IPS-18a (cell line): ENCODE results near the gene MED13L.
"Not testable (repeated sequence)": the region's sequence is repeated elsewhere in the genome, so short reads cannot be mapped to it uniquely, and the experiment has no call there.

ENCODE experiments used
- H3K27ac ChIP-seq: one replicate; pipeline ENCODE4 v1.5.1; 2013; ENCODE audit warnings: low read length
- H3K27me3 ChIP-seq: one replicate; pipeline ENCODE4 v1.6.1; 2013; ENCODE audit warnings: mild to moderate bottlenecking, low read length; ENCODE audit not compliant: control insufficient read depth, insufficient read depth
- H3K36me3 ChIP-seq: one replicate; pipeline ENCODE4 v1.6.1; 2013; ENCODE audit warnings: low read depth, low read length; ENCODE audit not compliant: control insufficient read depth
- H3K4me1 ChIP-seq: one replicate; pipeline ENCODE4 v1.6.1; 2013; ENCODE audit warnings: low read depth, low read length; ENCODE audit not compliant: control insufficient read depth
- H3K4me3 ChIP-seq: one replicate; pipeline ENCODE4 v1.5.1; 2013; ENCODE audit warnings: low read length
- H3K9ac ChIP-seq: one replicate; pipeline ENCODE4 v1.6.1; 2013; ENCODE audit warnings: mild to moderate bottlenecking, low read length, moderate library complexity
- H3K9me3 ChIP-seq: one replicate; pipeline ENCODE4 v1.6.1; 2013; ENCODE audit warnings: low read depth, low read length; ENCODE audit not compliant: control insufficient read depth

The MED13L gene

GRCh38 chr12:115983226-115983798, 294.2 kb downstream of the MED13L start:
- peaks cover 18% of the 10 kb centered on the region for H3K36me3 ChIP-seq
- no peaks in the 10 kb centered on the region for H3K27me3 ChIP-seq
- H3K9ac ChIP-seq = no peak overlapping the region
- no peak overlapping the region for H3K4me3 ChIP-seq
- peaks cover 20% of the 10 kb centered on the region for H3K4me1 ChIP-seq
- no peak overlapping the region for H3K27ac ChIP-seq
- H3K9me3 ChIP-seq = no peaks in the 10 kb centered on the region

- no peaks in the 10 kb centered on the region for H3K27me3 ChIP-seq
- no peak overlapping the region for H3K4me3 ChIP-seq
- no peak overlapping the region for H3K27ac ChIP-seq
- H3K36me3 ChIP-seq = peaks cover 12% of the 10 kb centered on the region
- no peak overlapping the region for H3K9ac ChIP-seq
- no peaks in the 10 kb centered on the region for H3K9me3 ChIP-seq
- peaks cover 12% of the 10 kb centered on the region for H3K4me1 ChIP-seq
Observed at GRCh38 chr12:115980339-115980738, 297.2 kb downstream of the MED13L start.

DNA sequence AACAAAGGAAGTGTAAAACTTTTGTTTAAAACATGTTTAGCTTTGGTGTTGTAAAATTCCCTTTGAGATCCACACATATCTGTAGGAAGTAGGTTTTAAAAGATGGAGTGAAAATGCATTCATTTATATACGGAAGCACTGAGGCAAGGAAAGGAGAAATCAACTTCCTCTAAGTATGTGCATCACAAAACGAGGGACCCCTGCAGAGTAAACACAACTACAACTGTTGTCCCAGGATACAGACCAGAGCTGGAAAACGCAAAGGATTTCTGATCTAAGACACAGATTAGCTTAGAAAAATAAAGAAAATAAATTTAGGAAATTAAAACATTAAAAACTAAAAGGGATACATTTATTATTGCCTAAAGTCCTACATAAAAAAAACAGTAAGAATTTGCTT, 297.6 kb downstream of the MED13L start:
- peaks cover 12% of the 10 kb centered on the region for H3K4me1 ChIP-seq
- no peaks in the 10 kb centered on the region for H3K9me3 ChIP-seq
- H3K27ac ChIP-seq = peak overlapping the region; percentile 57
- no peaks in the 10 kb centered on the region for H3K27me3 ChIP-seq
- no peak overlapping the region for H3K4me3 ChIP-seq
- no peak overlapping the region for H3K9ac ChIP-seq
- H3K36me3 ChIP-seq = peaks cover 16% of the 10 kb centered on the region

DNA sequence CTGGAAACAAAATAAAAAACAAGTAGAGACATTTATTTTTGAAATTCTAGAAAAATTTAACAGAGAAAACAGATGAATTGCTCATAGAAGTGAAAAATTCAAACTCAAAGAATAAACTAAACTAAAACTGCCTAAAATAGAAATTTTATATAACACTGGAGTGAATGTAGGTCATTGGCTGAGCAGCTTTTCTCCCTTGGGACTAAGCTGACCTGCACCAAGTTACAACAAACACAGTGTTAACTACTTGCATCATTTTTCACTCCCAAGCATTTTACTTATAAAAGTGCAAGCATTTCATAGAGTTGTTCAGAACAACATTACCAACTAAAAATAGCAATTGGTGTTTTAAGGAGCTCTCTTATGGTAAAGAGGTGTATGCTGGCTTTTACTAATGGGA, 298.1 kb downstream of the MED13L start:
- H3K36me3 ChIP-seq = peaks cover 16% of the 10 kb centered on the region
- H3K9ac ChIP-seq = no peak overlapping the region
- H3K27ac ChIP-seq = peak overlapping the region; percentile 57
- H3K4me1 ChIP-seq = peaks cover 12% of the 10 kb centered on the region
- no peaks in the 10 kb centered on the region for H3K27me3 ChIP-seq
- H3K4me3 ChIP-seq = no peak overlapping the region
- H3K9me3 ChIP-seq = no peaks in the 10 kb centered on the region

DNA sequence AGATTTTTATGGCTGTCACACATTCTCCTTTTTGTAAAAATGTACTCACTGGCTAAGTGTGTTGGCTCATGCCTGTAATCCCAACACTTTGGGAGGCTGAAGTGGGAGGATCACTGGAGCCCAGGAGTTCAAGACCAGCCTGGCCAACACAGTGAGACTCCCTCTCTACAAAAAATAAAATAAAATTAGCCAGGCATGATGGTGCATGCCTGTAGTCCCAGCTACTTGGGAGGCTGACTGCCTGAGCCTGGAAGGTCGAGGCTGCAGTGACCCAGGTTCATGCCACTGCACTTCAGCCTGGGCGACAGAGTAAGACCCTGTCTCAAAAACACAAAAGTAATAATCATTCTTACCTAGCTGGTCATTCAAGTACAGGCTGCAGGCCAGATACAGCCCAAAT, 300.7 kb downstream of the MED13L start:
- H3K9me3 ChIP-seq, H3K4me3 ChIP-seq, H3K9ac ChIP-seq, H3K27ac ChIP-seq, H3K27me3 ChIP-seq: not testable (repeated sequence)
- peaks cover 20% of the 10 kb centered on the region for H3K36me3 ChIP-seq
- peaks cover 12% of the 10 kb centered on the region for H3K4me1 ChIP-seq

DNA sequence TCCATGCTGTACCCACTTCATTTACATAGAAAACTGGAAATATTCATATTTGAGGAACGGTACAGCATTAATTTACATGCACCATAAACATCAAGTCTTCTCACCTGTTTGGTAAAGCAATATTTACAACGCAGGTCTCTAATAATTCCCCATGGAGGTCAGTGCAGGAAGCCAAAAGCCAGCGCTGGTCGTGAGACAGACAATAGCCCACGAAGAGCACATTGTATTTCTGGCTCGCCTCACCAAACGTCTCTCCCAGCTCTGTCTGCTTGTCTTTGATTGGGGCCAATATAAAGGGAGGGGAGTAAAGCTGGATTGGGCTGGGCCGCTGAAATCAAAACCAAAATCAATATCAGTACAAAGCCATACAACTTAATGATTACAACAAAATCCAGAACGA, 302.1 kb downstream of the MED13L start:
- Histone ChIP-seq H3K4me3 (no peak overlapping the region), H3K36me3 (peaks cover 27% of the 10 kb centered on the region)

DNA sequence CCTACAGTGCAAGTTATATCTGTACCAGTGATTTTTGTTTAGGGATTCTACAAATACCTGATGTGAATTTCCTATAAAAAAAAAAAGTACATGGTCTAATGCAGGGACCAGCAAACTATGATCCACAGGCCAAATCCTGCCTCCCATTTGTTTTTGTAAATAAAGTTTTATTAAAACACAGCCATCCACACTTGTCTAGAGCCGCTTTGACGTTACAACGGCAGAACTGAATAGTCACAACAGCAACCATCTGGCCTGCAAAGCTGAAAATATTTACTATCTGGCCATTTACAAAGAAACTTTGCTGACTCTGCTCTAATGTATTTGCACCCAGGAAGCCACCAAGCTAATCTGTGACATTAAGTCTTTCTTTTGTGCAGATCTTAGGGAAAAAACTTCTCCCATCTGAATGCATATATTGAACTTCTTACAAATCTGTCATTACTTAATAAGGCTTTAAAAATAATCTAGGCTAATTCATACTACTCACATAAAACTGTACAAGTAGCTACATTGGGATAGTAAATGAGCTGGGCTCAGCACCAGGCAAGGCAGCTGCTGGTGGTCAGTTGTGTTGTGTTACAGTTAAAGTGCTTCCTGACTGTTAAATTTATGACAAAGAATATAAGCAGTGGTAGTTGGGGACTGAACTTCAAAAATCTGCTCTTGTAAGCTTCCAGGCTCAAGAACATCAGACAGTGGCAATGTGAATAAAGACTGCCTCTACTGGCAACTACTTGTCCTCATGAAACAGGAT, 303.3 kb downstream of the MED13L start:
- no peaks in the 10 kb centered on the region for H3K9me3 ChIP-seq
- no peak overlapping the region for H3K9ac ChIP-seq
- H3K27me3 ChIP-seq = no peaks in the 10 kb centered on the region
- no peak overlapping the region for H3K4me3 ChIP-seq
- peaks cover 1% of the 10 kb centered on the region for H3K4me1 ChIP-seq
- H3K27ac ChIP-seq = no peak overlapping the region
- H3K36me3 ChIP-seq = peaks cover 32% of the 10 kb centered on the region

More for the DNA sequence above, 302.1 kb downstream of the MED13L start:
- H3K9ac ChIP-seq = no peak overlapping the region
- no peak overlapping the region for H3K27ac ChIP-seq
- H3K9me3 ChIP-seq = no peaks in the 10 kb centered on the region
- peaks cover 12% of the 10 kb centered on the region for H3K4me1 ChIP-seq
- H3K27me3 ChIP-seq = no peaks in the 10 kb centered on the region

DNA sequence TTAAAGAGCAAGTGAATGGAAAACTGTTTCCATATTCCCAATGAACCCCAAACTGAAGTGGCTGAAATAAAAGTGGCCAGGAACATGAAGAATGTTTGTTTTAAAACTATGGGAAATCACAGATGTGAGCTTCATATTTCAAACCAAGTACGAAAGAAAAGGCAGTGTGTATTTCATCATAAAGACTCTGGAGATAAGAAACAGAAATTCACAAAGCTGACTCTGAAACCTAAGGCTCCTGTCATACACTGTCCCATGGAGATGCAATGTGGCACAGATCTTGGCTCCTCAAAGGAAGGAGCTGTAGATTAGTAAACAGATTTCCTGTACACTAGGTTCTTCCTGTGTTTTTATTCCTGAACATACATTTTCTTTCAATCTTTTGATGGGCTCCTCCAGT, 304.4 kb downstream of the MED13L start:
- H3K27me3 ChIP-seq = no peaks in the 10 kb centered on the region
- no peaks in the 10 kb centered on the region for H3K4me1 ChIP-seq
- no peak overlapping the region for H3K27ac ChIP-seq
- H3K9ac ChIP-seq = no peak overlapping the region
- no peak overlapping the region for H3K4me3 ChIP-seq
- no peaks in the 10 kb centered on the region for H3K9me3 ChIP-seq
- H3K36me3 ChIP-seq = peaks cover 42% of the 10 kb centered on the region

- Histone ChIP-seq H3K36me3 (peaks cover 46% of the 10 kb centered on the region), H3K9me3 (no peaks in the 10 kb centered on the region)
Observed at GRCh38 chr12:115972241-115972640, 305.3 kb downstream of the MED13L start.

GRCh38 chr12:115968211-115968610, 309.3 kb downstream of the MED13L start:
- Histone ChIP-seq H3K9me3 (no peaks in the 10 kb centered on the region), H3K4me3 (no peak overlapping the region), H3K4me1 (no peaks in the 10 kb centered on the region), H3K9ac (no peak overlapping the region), H3K36me3 (peaks cover 62% of the 10 kb centered on the region), H3K27me3 (no peaks in the 10 kb centered on the region), H3K27ac (no peak overlapping the region)

More at GRCh38 chr12:115972241-115972640, 305.3 kb downstream of the MED13L start:
- no peak overlapping the region for H3K27ac ChIP-seq
- no peak overlapping the region for H3K4me3 ChIP-seq
- no peaks in the 10 kb centered on the region for H3K4me1 ChIP-seq
- no peaks in the 10 kb centered on the region for H3K27me3 ChIP-seq
- H3K9ac ChIP-seq = no peak overlapping the region

DNA sequence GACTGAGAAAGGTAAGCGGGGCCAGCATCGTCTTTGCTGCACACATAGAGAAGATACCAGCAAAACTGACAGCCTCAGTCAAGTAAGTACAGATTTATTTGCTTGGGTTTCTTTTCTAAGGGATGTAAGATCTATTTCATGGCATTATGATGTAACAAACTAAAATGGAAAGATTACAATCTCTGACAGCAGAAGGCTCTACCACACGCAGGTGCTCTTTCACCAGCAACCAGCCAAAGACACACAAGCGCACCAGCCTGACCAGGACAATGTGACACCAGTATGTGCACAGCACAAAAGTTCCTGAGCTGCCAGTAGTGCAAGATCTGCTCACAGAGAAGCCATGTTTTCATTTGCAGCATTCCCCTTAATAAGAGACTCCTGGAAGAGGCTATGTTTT, 311.1 kb downstream of the MED13L start:
- H3K9ac ChIP-seq = no peak overlapping the region
- no peak overlapping the region for H3K27ac ChIP-seq
- no peak overlapping the region for H3K4me3 ChIP-seq
- H3K9me3 ChIP-seq = no peaks in the 10 kb centered on the region
- H3K27me3 ChIP-seq = no peaks in the 10 kb centered on the region
- peaks cover 61% of the 10 kb centered on the region for H3K36me3 ChIP-seq
- H3K4me1 ChIP-seq = no peaks in the 10 kb centered on the region

DNA sequence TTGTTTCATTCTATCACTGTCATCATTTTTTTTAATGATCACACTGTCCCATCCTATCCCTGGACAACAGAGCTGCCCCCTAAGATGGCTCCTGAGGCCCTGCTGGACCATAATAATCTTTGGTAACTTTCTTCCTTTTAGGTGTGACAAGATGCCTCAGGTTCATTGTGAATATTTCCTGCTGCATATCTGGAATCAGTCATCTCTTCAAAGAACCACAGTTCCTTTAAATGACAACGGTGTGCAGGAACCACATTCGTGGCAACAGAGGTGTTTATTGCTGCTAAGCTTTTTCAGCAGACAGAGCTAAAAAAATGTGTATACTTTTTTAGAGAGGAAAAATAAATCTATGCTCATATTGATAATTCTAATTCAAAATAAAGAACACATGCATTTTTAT, 312.9 kb downstream of the MED13L start:
- Histone ChIP-seq H3K9ac (no peak overlapping the region), H3K27ac (no peak overlapping the region), H3K9me3 (no peaks in the 10 kb centered on the region), H3K27me3 (no peaks in the 10 kb centered on the region), H3K4me3 (no peak overlapping the region), H3K36me3 (peaks cover 60% of the 10 kb centered on the region), H3K4me1 (no peaks in the 10 kb centered on the region)
